OCI-LY7 (cell line): ENCODE measurements around the gene MNDA.

Source experiments
- EZH2phosphoT487 ChIP-seq: fragments of 200-600 bp; sonication (generic); IDR thresholded peaks from 2 replicates; pipeline ENCODE4 v1.6.1; 2018; ENCODE audit warnings: low read depth, borderline replicate concordance, mild to moderate bottlenecking, mixed run types, antibody characterized with exemption, low read length, moderate library complexity, mixed read lengths
- TF ChIP-seq, protein P1 (sequence below): fragments of 200-600 bp; sonication (generic); conservative IDR thresholded peaks from 2 replicates; pipeline ENCODE4 v1.5.1; 2014; ENCODE audit warnings: mild to moderate bottlenecking, antibody characterized with exemption, low read length, moderate library complexity, mixed read lengths

GRCh38 chr1:158798531-158798930, 32.6 kb upstream of the MNDA start:
- TF ChIP-seq, protein P1, sequence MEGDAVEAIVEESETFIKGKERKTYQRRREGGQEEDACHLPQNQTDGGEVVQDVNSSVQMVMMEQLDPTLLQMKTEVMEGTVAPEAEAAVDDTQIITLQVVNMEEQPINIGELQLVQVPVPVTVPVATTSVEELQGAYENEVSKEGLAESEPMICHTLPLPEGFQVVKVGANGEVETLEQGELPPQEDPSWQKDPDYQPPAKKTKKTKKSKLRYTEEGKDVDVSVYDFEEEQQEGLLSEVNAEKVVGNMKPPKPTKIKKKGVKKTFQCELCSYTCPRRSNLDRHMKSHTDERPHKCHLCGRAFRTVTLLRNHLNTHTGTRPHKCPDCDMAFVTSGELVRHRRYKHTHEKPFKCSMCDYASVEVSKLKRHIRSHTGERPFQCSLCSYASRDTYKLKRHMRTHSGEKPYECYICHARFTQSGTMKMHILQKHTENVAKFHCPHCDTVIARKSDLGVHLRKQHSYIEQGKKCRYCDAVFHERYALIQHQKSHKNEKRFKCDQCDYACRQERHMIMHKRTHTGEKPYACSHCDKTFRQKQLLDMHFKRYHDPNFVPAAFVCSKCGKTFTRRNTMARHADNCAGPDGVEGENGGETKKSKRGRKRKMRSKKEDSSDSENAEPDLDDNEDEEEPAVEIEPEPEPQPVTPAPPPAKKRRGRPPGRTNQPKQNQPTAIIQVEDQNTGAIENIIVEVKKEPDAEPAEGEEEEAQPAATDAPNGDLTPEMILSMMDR = peak; percentile 51; the same call in 1 of the 2 replicates
- TF ChIP-seq EZH2phosphoT487 = no peak
